IMR-90 (cell line): Measurements from ENCODE around the gene CSHL1.

Experiments used
- CEBPB ChIP-seq: IDR thresholded peaks from 2 replicates; pipeline ENCODE4 v1.6.1; 2012; ENCODE audit warnings: low read depth, low read length, improper control_type of control experiment
- MAZ ChIP-seq: IDR thresholded peaks from 2 replicates; pipeline ENCODE4 v1.6.1; 2012; ENCODE audit warnings: low read depth, mild to moderate bottlenecking, low read length, improper control_type of control experiment, moderate library complexity, borderline replicate concordance
- POLR2A ChIP-seq: IDR thresholded peaks from 2 replicates; pipeline ENCODE4 v1.6.1; 2012; ENCODE audit warnings: mild to moderate bottlenecking, low read depth, low read length
- RAD21 ChIP-seq: IDR thresholded peaks from 2 replicates; pipeline ENCODE4 v1.6.1; 2012; ENCODE audit warnings: low read length, improper control_type of control experiment
- TF ChIP-seq, protein P1 (sequence below): conservative IDR thresholded peaks from 2 replicates; pipeline ENCODE4 v1.5.1; 2012; ENCODE audit warnings: mild to moderate bottlenecking, low read depth, low read length, improper control_type of control experiment

DNA sequence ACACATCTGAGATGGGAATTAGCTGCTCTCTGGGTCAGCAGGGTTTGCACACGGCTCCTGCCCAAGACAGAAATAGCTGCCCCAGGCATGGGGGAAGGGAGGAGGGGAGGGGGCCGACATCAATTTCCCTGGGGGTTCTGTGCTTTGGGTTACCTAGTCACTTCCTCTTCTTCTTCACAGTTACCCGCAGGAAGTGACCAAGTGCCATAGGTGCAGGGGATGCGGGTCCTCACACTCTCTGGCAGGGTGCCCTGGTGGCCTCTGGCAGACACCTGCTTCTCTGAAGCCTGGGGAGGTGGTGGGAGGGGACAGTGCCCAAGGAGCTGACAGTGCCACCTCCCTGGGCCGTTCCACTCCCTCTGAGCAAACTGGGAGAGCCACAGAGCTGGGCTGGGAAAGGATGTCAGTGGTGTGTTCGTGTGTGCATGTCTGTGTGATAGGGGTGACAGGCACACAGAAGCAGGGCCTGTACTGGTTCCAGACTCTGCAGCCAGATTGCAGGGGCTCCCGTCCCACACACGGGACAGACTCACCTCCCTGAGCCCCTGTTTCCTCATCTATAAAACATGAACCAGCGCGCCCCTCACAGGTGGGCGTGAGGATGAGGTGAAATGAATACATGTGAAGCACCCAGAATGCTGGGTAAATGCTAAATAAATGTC, 43.5 kb upstream of the CSHL1 start:
- TF ChIP-seq, protein P1, sequence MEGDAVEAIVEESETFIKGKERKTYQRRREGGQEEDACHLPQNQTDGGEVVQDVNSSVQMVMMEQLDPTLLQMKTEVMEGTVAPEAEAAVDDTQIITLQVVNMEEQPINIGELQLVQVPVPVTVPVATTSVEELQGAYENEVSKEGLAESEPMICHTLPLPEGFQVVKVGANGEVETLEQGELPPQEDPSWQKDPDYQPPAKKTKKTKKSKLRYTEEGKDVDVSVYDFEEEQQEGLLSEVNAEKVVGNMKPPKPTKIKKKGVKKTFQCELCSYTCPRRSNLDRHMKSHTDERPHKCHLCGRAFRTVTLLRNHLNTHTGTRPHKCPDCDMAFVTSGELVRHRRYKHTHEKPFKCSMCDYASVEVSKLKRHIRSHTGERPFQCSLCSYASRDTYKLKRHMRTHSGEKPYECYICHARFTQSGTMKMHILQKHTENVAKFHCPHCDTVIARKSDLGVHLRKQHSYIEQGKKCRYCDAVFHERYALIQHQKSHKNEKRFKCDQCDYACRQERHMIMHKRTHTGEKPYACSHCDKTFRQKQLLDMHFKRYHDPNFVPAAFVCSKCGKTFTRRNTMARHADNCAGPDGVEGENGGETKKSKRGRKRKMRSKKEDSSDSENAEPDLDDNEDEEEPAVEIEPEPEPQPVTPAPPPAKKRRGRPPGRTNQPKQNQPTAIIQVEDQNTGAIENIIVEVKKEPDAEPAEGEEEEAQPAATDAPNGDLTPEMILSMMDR = no peak
- TF ChIP-seq RAD21 (no peak), POLR2A (no peak), CEBPB (no peak), MAZ (no peak)
